OCI-M2 (cell line): Measurements from ENCODE around the gene ZNF394.
"Not testable (repeated sequence)": the region's sequence is repeated elsewhere in the genome, so short reads cannot be mapped to it uniquely, and the experiment has no call there.

Source experiments
- DNase-seq: peaks from one replicate; lab custom pipeline; 2025; ENCODE audit not compliant: unreplicated experiment; lab: John Stamatoyannopoulos, UW

ZNF394 gene

DNA sequence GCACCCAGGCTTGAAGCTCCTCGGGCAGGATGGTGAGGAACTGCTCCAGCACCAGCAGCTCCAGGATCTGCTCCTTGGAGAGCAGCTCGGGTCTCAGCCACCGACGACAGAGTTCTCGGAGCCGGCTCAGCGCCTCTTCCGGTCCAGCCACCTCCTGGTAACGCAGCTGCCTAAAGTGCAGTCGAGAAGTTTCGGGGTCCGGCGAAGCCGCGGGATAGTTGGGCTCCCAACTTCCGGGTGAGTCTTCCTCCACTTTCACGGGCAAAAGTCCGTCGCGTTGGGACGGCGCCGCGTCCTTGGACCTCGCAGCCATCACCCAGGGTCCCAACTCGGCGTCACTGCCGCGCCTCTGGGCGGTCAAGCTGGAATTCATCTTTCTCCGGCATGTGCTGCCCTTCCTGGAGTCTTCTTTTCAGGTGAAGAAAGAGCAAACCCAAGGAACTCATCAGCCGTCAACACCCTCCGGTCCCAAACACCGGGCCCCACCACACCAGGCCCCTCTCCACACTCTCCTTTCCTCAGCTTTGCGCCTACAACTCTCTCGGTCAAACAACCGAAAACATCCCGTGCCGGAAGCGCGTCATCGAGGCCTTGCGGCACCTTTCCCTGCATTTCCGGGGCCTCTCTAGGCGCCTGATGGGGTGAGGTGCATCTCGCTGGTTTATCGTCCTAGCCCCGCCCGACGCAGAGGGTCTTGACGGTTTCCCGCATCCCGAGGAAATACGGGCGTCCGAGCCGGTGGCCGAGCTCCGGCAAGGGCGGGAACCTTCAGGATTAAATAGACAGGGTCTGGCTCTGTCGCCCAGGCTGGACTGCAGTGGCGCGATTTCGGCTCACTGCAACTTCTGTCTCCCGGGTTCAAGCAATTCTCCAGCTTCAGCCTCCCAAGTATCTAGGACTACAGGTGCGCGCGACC, at the start of gene ZNF394:
TSS of gene ZNF394 (minus strand) at position 561 of the 916 bp plus-strand sequence. CDS start at position 373, 188 bp downstream.
- no peak for DNase-seq

DNA sequence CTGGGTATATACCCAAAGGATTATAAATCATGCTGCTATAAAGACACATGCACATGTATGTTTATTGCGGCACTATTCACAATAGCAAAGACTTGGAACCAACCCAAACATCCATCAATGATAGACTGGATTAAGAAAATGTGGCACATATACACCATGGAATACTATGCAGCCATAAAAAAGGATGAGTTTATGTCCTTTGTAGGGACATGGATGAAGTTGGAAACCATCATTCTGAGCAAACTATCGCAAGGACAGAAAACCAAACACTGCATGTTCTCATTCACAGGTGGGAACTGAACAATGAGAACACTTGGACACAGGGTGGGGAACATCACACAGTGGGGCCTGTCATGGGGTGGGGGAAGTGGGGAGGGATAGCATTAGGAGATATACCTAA, 49.5 kb upstream of the ZNF394 start:
- not testable (repeated sequence) for DNase-seq

GRCh38 chr7:99545308-99545707, 45.2 kb upstream of the ZNF394 start:
- DNase-seq, result not testable (repeated sequence)

GRCh38 chr7:99543916-99544315, 43.8 kb upstream of the ZNF394 start:
- no peak for DNase-seq

DNA sequence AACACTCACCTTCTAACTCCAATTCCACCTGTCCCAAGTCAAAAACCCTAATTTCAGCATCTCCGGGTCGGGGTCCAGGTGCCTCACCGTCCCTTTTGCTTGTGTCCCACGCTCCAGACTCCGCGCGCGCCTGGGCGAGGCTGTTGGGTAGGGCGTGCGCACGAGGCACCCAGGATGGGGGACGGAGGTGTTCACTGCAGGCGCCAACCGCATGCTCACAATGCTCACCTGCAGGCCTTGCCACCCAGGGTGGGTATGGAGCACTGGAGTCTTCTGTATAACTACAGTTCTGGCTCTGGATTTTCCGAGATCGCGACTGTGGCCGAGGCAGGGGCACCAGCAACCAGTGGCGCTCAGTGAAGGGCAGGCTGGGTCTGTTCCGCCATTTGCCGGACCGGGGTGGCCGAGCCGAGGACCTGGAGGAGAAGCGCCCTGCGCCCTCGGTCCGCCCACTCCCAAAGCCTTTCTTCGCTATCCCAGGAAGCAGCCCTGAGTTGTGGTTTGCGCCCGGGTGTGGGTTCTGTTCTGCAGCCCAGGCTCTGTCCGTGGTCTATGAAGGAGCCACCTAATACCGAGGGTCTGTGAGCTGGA, 43.1 kb upstream of the ZNF394 start:
- DNase-seq, result no peak

GRCh38 chr7:99541212-99541611, 41.1 kb upstream of the ZNF394 start:
- no peak for DNase-seq

GRCh38 chr7:99540542-99540941, 40.5 kb upstream of the ZNF394 start:
- DNase-seq, result no peak

DNA sequence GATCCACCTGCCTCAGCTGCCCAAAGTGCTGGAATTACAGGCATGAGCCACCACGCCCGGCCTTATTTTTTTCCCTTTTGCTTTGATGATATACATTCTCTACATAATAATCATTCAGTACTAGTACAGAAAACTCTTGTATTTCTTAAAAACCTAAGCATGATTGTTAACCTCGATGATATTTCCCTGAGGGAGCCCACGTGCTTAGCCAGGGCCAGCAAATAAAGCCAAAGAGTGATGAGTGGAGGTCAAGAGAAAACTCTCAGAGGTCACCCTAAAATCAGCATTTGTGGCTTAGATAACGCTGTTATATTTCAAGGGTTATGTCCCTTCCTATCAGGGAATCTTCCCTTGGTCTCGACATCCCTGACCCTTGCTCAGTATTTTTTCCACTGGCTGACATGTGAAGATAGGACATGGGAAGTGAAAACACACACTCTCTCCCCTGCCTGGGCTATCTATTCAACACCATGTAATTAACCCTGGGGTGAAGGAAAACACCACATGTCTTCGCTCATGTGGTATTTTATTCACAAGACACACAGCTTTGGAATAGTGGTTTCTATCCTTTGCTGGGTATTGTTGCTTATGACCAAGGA, 39.2 kb upstream of the ZNF394 start:
- no peak for DNase-seq

DNA sequence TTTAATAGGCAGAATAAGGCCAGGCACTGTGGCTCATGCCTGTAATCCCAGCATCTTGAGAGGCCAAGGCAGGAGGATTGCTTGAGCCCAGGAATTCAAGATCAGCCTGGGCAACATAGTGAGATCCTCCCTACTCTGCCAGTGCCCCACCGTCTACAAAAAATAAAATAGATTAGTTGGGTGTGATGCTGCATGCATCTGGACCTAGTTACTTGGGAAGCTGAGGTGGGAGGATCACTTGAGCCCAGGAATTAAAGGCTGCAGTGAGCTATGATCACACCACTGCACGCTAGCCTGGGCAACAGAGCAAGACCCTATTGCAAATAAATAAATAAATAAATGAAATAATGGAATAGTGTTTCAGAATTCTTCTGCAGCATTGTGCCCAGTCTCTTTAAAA, 35.6 kb upstream of the ZNF394 start:
- no peak for DNase-seq

GRCh38 chr7:99531354-99531765, 31.3 kb upstream of the ZNF394 start:
- DNase-seq, result no peak

DNA sequence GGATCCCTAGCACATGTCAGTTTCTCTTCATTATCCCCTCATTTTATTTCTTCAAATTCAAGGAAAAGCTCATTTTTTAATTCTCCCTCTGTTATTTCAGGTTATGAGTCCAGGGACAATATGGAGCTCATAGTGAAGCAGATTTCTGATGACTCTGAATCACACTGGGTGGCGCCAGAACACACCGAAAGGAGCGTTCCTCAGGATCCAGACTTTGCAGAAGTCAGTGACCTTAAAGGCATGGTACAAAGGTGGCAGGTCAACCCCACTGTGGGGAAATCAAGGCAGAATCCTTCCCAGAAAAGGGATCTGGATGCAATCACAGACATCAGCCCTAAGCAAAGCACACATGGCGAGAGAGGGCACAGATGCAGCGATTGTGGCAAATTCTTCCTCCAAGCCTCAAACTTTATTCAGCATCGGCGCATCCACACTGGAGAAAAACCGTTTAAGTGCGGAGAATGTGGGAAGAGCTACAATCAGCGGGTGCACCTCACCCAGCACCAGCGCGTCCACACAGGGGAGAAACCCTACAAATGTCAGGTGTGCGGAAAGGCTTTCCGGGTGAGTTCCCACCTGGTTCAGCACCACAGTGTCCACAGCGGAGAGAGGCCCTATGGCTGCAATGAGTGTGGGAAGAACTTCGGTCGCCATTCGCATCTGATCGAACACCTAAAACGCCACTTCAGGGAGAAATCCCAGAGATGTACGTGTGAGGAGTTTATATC, 25.8 kb upstream of the ZNF394 start:
- DNase-seq, result no peak

- no peak for DNase-seq
Observed at GRCh38 chr7:99521399-99521798, 21.3 kb upstream of the ZNF394 start.

DNA sequence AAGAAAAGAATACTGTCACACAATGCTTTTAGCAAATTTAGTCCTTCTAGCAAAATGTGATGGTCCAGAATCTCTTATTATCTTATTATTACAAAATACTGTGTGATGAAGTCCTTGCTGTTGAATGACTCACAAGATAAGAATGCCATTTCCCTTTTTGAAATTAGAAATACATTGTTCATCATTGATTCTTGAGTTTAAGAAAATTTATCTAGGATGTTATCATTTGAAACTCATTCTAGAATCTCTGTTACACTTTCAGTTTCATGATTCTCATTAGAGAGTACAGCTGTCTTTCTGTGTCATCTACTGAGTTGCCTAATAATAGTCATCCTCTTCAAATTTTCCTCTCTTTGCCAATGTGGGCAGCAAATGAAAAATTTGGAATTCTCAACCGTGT, 14.0 kb upstream of the ZNF394 start:
- no peak for DNase-seq

DNA sequence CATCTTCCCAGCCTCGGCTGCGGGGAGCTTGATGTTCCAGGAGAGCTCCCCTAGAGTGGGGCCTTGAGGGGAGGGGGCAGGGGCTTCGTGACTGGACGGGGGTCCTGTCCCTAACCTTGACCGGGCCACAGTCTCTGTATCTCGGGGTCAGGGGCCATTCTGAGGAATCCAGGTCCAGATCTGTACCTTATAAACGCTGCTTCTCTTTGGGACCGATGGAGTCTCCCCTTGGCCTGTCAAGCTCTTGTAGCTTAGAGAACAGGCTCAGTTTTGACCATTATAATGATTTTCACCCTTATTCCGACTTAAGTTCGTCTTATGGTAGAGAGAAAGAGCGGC, 5.2 kb upstream of the ZNF394 start:
- DNase-seq, result no peak

GRCh38 chr7:99504603-99505323, 4.7 kb upstream of the ZNF394 start, which contains the start of gene ZKSCAN5:
Gene ZKSCAN5, plus strand, starts transcription at chr7:99504662. Its CDS starts 1,383 bp downstream, at chr7:99506045.
- peak; percentile 85 for DNase-seq

DNA sequence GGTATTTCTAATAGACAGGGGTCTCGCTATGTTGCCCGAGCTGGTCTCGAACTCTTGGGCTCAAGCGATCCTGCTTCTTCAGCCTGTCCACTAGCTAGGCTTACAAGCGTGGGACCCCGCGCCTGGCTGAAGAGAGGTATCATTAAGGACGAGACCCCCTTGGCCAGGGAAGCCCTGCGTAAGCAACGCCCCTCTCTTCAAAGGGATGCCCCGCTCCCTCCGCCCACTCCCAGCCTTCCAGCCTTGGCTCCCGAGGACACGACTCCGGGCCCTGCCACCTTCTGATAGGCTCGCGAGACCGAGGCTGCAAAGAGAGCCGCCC, 4.2 kb upstream of the ZNF394 start:
- no peak for DNase-seq

GRCh38 chr7:99501236-99501635, 1.2 kb upstream of the ZNF394 start:
- not testable (repeated sequence) for DNase-seq

GRCh38 chr7:99500637-99501009, 542 bp upstream of the ZNF394 start:
- DNase-seq, result no peak

DNA sequence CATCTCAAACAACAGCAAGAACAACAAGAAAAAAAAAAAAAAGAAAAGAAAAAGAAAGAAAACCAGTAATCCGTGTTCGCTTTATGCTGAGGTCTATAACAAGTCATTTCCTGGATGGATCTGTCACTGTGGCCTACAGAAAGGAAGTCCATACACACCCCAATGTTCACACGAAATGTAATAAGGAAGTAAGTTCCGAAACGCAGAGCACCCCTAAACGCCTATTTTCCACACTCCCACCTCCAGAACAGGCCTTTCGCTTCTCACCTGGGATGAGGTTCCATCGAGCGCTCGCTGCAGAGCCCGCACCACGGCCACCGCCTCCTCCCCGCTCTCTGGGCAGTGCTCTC, 735 bp downstream of the ZNF394 start:
- DNase-seq, result no peak

DNA sequence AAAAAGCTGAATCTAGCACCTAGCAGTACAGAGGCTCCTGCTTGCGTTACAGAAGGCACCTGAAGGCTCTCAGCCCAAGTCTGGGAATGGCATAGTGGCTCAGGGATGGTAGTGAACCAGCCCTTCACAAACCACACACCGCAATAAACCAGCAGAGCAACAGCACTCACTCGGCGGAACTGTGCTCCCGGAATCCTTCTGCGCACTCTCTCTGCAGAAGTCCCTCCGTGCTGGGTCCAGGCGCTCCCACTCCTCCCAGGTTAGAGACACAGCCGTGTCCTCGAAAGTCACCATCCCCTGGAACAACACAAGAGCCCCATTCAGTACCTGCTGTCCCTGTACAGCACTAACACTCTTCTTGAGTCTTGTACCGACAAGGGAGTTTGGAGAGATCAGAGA, 1.5 kb downstream of the ZNF394 start:
- DNase-seq, result no peak
